GM19023 (cell line): Measurements from ENCODE around the gene CAMK2G.
"Not testable (repeated sequence)": the region's sequence is repeated elsewhere in the genome, so short reads cannot be mapped to it uniquely, and the experiment has no call there.

ENCODE experiments used
- ATAC-seq: cut with Tn5 transposase; IDR thresholded peaks from one replicate; pipeline ENCODE4 v1.9.1; 2021; ENCODE audit warnings: mild to moderate bottlenecking, moderate library complexity; ENCODE audit not compliant: unreplicated experiment

The CAMK2G gene

DNA sequence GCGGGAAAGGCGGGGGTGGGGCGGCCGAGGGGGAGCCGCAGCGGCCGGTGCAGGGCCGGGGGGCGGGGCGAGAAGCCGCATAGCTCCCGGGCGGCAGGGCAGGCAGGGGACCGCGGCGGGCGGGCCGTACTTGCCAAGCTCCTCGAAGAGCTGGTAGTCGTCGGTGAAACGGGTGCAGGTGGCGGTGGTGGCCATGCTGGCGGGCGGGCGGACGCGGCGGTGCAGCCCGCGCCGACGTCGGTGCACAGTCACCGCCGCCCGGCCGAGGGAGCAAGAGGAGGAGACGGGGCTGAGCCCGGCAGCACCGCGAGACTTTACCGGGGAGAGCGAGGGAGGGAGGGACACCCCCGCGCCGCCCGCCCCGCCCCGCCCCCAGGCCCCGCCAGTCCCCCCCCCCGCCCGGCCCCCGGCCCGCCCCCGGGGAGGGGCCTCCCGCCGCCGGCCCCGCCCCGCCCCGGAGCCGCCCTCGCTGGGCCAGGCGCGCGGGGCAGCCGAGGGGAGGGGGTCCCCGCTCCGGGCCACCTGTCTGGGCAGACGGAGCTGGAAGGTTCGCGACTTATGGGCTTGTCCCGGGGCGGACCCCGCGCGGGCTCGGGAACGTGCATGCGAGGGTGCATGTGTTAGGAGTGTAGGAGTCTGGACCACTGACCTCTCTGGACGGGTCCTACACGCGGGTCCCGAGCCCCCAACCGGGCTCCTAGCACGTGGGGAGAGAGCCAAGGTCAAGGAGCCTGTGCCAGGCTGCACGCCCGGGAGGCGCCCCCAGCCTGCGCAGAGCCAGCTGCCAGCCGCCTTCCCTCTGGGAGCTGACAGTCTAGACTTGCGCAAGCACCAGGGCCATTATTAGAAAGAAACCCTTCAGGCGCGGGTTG is at the start of gene CAMK2G:
Gene CAMK2G (minus strand): TSS at position 289 of the 872 bp plus-strand sequence. CDS start 94 bp downstream, at position 195.
- ATAC-seq, result peak; percentile 88

DNA sequence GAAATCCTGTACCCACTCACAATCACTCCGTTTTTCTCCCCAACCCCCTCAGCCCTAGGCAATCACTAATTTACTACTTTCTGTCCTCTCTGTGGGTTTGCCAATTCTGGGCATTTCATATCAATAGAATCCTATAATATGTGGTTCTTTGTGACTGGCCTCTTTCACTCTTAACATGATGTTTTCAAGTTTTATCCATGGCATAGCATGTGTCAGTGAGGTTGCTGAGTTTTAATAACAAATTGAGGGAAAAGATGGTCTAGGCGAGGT is 48.4 kb upstream of the CAMK2G start:
- no peak for ATAC-seq

DNA sequence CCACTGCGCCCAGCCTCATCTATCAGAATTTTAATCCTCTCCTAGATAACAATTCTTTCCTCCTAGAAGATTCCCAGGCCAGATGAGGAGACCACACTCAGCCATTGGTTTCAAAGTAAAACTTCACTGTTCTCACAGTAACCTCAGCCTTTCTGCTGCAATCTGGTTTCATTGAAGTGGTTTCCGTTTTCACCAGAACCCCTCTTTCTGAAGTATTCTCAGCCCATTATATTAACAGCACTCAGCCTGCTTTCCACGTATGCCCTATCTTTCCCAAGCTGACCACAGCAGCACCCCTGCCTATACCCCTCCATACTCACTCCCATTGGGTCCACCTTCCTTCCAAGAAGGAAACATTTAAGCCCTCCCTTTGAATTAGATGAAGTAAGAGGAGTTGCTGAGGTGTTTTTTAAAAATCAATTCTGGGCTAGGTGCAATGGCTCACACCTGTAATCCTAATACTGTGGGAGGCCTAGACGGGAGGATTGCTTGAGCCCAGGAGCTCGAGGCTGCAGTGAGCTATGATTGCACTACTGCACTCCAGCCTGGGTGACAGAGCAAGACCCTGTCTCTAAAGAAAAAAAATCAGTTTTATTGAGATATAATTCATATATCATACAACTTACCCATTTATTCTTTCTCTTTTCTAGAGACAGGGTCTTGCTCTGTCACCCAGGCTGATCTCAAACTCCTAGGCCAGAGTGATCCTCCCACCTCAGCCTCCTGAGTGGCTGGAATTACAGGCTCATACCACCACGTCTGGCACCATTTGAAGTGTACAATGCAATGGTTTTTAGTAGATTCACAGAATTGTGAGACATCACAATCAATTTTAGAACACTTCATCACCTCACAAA is 47.9 kb upstream of the CAMK2G start:
- ATAC-seq, result no peak

DNA sequence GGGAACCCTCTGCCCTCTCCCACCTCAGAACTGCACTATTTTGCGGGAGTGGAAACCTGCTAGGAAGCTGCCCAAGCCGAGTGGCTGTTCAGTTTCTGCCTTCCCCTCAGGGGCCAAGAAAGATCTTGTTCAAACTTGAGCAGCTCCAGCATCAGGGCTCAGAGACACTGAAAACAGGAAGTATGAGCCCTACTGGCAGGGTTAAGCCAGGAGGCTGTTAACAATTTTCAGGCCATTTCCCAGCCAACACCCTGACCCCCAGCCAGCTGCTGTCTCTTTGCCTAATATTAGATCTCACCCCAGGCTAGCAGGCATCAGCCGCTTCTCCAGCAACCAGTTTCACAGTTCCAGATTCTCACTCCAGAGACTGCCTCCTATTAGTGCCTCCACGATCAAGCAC is 45.7 kb upstream of the CAMK2G start:
- no peak for ATAC-seq

DNA sequence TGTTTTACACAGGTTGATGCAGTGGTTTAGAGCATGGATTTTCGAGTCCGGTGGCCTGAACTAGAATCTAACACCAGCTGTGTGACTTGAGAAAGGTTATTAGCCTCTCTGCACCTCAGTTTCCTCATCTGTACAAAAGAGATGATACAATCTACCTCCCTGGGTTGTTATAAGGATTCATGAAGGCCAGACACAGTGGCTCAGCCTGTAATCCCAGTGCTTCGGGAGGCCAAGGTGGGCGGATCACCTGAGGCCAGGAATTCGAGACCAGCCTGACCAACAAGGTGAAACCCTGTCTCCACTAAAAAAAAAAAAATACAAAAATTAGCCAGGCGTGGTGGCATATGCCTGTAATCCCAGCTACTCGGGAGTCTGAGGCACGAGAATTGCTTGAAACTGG is 45.1 kb upstream of the CAMK2G start:
- ATAC-seq, result not testable (repeated sequence)

DNA sequence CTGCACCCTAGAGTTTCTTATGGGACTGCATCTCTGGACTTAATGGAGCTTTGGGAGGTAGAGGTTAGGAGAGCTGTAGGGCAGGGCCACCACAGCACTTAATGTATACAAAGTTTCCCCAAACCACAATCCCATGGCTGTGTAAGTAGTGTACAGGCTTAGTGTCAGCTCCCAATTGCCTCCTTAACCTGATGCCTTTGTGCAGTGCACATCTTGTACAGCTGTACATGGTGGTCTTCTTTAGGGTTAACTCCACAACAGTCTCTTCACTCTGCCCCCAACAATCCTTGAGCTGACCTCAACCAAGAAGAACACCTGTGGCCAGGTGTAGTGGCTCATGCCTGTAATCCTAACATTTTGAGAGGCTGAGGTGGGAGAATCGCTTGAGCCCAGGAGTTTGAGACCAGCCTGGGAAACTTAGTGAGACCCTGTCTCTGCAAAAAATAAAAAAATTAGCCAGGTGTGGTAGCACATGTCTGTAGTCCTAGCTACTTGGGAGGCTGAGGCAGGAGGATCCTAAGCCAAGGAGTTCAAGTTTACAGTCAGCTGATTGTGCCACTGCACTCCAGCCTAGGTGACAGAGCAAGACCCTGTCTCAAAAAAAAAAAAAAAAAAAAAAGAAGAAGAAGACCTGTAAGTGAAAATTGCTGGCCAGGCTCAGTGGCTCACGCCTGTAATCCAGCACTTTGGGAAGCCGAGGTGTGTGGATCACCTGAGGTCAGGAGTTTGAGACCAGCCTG is 43.4 kb upstream of the CAMK2G start:
- no peak for ATAC-seq

DNA sequence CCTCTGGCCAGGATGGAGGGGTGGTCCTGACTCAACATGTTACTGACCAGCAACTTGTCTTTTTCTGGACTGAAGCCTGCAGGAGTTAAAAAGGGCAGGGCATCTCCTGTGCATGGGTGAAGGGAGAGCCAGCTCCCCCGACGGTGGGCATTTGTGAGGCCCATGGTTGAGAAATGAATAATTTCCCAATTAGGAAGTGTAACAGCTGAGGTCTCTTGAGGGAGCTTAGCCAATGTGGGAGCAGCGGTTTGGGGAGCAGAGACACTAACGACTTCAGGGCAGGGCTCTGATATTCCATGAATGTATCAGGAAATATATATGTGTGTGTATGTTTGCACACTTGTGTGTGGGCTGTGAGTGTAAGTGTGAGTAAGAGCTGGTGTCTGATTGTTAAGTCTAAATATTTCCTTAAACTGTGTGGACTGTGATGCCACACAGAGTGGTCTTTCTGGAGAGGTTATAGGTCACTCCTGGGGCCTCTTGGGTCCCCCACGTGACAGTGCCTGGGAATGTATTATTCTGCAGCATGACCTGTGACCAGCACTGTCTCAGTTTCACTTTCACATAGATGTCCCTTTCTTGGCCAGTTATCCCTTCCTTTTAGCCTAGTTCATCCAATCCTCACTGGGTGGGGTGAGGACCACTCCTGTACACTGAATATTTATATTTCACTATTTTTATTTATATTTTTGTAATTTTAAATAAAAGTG is 42.6 kb upstream of the CAMK2G start:
- ATAC-seq, result no peak

DNA sequence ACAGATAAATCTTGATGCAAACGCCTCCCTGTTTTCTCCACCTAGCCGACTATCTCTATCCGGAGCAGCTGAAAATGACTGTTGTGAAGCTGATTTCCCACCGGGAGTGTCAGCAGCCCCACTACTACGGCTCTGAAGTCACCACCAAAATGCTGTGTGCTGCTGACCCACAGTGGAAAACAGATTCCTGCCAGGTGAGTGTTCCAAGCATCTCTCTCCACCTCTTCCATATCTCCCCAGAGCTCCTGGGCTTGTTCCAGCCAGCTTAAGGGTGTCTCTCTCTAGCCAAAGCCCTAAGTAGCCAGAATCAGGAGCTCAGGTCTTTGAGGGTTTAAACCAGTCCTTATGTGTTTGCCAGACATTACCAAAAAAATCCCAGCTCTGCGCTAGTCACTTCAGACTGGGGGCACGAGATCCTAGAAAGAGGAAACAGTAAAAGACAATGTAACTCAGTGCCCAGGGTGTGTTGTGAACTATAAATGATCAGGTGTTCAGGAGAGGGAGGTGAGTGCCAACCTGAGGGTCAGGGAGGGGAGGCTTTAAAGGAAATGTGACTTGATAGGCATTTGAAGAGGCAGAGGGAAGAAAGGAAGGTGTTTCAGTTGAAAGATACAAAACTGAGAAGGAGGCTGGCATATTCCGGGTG is 41.0 kb upstream of the CAMK2G start:
- no peak for ATAC-seq

DNA sequence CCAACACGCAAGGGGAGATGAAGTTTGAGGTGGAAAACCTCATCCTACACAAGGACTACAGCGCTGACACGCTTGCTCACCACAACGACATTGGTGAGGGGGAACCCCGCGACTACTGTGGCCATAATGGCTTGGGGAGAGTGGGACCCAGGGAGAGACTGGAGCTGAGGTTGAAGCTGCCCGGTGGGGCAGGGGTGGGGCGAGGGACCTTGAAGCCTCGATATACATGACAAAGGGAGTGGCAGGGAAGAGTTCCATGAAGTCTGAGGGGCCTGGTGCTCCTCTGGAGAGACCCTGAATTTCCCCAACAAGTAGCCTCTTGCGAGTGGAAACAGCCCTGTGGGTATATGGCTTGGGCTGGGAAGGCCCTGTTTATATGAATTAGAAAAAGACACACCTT is 39.7 kb upstream of the CAMK2G start:
- ATAC-seq, result no peak

DNA sequence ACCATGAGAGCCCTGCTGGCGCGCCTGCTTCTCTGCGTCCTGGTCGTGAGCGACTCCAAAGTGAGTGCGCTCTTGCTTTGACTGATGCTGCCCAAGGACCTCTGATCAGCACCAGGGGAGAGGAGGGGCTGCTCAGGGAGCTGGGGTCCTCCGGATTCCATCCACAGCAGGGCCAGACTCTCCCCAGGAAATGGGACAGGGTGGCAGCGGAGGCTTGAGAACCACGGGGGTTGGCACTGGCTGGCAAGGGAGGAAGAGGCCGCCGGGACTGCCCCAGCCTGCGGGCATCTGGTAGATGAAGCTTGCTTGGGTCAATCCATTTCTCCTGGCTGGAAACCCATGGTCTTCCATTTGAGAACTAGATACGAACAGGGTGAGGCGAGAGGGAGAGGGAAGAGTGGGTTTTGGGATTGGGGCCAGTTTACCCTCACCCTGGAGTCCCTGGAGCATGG is 37.2 kb upstream of the CAMK2G start:
- no peak for ATAC-seq

DNA sequence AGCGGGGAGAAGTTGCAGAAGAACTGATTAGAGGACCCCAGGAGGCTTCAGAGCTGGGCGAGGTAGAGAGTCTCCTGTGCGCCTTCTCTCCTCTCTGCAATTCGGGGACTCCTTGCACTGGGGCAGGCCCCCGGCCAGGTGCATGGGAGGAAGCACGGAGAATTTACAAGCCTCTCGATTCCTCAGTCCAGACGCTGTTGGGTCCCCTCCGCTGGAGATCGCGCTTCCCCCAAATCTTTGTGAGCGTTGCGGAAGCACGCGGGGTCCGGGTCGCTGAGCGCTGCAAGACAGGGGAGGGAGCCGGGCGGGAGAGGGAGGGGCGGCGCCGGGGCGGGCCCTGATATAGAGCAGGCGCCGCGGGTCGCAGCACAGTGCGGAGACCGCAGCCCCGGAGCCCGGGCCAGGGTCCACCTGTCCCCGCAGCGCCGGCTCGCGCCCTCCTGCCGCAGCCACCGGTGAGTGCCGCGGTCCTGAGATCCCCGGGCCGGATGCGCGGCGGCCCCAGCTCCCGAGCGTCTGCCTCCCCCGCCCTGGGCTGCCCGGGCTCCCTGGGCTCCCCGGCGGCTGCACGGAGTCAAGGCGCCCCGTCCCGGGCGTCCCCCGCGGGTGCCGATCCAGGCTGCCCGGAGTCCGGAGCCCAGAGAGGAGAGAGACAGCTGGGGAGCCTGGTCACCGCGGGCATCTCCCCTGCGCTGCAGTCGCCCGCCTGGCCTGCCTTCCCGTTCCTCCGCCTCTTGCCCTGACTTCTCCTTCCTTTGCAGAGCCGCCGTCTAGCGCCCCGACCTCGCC is 36.6 kb upstream of the CAMK2G start, which contains the start of gene PLAU:
Gene PLAU (plus strand): TSS at position 369 of the 789 bp plus-strand sequence. CDS start 424 bp downstream, outside the sequence.
- ATAC-seq, result no peak

DNA sequence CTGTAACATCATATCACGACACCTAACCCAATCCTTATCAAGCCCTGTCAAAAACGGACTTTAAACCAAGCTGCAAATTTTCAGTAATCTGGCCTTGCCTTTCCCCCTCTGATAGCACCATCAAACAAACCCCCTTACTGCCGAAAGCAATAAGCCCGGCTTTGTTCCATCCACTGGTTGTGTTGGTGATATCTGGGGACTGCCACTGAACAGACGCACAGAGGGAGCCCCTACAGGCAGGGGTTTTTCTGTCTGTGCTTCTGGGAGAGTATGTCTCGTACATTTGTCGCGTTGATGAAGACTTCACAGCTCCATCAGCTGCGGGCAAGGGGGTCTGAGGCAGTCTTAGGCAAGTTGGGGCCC is 36.0 kb upstream of the CAMK2G start:
- no peak for ATAC-seq

DNA sequence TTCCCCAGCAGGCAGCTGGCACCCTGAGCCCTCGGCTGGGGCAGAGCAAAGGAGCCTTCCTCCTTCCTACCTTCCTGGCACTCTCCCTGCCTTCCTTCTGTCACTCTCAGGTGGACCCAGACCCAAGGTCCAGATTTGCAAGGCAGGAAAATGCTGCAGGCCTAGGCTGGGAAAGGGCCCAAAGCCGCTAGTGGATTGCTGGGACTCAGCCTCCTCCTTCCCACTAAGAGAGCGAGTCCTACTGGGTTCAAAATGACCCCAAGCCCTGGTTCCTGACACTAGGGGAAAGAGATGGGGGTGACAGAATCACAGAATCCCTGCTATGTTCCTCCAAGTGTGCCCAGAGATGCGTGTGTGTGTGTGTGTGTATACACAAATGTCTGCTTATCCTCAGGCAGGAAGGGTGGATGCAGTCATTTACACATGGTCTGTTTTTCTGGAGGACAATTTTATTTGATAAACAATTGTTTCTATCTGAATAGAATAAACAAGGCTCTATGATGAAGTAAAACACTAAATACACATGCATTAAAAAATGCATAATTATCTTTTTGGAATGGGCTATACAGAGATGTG is 35.3 kb upstream of the CAMK2G start:
- no peak for ATAC-seq

DNA sequence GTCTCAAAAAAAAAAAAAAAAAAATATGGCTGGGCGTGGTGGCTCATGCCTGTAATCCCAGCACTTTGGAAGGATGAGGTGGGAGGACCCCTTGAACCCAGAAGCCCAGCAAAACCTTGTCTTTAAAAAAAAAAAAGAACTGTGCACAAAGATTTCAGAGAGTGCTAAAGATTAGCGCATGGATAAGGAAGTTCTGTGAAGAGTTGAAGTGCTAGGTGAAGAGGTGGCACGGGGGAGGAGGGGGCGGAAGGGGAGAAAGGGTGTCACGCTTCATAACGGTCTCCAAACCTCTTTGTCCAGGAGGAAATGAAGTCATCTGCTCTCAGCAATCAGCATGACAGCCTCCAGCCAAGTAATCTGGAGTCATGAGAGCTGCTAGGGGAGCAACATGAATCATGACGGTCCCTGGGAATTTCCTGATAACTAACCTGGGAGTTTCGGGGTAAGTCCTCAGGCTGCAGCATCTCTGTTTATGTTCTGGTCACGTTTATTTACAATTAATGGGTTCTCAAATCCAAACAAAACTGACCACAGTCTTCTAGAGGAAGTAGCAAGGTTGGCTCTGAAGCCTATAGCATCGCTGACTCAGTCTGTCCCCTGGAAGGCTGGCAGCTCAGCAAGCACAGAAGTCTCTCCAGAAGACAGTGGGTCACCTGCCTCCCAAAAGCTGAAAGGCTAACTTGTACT is 34.6 kb upstream of the CAMK2G start:
- peak; percentile 57 for ATAC-seq

DNA sequence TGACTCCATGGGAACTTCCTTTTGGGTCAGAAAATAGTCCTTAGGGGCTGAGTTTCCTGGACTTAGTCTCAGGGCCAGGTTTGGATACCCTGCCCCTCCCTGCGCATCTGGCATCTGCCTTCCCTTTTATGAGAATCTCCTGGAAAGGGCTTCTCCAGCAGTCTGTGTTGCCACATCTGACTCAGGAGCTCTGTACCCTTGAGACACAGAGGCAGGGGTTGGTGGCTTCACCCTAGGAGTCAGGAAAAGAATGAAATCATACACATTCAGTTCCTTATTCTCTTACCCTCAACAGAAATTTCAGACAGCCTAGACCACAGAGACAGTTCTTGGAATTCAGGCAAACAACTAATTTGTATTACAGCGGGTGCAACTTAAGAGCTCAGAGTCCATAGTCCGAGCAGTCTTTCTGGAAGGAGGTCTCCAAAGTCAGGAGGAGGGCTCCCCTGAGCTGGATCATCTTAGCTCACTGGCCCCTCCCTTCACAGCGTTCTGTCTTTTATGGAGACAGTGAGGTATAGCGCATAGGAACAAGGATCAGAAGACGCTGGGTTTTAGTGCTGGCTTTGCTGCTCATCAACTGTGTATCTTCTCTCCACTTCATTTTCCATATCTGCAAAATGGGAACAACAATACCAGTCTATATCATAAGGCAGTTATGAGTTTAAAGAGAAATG is 33.6 kb upstream of the CAMK2G start:
- no peak for ATAC-seq

DNA sequence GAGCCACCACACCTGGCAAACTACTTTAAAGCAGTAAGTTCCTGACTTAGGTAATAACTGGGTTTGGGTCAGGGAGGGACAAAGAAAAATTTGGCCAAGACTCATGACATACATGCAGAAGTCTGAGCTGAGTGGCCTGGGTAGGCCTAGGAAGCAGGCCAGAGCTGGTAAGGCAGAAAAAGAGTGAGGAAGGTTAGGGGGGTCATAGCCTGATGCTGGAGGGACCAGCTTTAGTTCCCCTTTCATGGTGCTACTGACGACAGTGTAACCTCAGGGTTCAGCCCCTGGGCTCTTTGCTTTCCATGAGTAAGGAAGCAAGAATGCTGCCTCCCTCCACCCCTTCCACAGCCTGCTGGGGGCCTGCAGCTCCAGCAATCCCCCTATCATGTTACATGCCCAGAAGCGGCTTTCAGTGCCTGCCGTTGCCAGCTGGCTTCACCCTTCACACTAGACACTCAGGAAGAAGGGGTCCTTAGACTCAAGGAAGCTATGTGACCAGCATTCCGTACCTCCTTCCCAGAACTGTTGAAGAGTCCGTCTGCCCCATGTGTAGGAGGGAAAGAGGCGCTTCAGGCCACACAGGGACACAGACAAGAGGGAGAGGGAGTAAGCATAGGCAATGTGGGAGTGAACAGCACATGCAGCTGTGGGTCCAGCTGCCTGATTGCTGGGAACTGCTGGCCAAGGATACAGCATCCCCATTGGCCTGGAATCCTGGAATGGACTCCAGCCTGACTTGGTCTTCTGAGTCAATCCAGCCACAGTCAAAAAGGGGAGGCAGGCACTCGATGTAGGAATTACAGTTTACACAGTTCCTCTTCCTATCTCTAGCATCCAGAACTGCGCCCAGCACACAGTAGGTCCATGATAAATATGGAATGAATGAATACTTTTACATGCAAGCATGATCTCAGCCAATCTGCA is 32.4 kb upstream of the CAMK2G start:
- ATAC-seq, result no peak
